ENCODE results near the gene ADPGK. TPM values are rescaled to one million over a fixed set of nuclear protein-coding genes. Genes with fewer than 3 reads are reported as not detected.

ADPGK gene
- total RNA-seq, 4 donors from 2014 or later: 13.4 to 23.2 (median 17.2) TPM

- H3K36me3 ChIP-seq: no peaks in the 10 kb centered on the region
- DNase-seq: no peak
- H3K4me1 ChIP-seq: peaks cover 0 to 10% of the 10 kb centered on the region in 2 donors
- intact Hi-C loops (cut with DNase I; ENCODE audit: low total_unique reads) (loop anchor here (1.0 to 10.0 kb wide), 5 partner anchors 39 to 474 kb away; no protein-coding TSS in a partner anchor), in situ Hi-C loops (cut with MboI; ENCODE audit: low sequenced_read_pairs in 4 of 4) (loop anchor here in 3 of 4 donors (5.0 to 25.0 kb wide), 4 partner anchors 279 to 439 kb away; no protein-coding TSS in a partner anchor)
- no peak overlapping the region for H3K4me3 ChIP-seq
- H3K27ac ChIP-seq: peak overlapping the region in 1 of 4 donors; percentile 74
- TF ChIP-seq CTCF (IDR thresholded peaks at IDR 0.05 in 4 of 5, conservative IDR thresholded peaks at IDR 0.05 in 1 of 5) (no peak), POLR2A (IDR thresholded peaks at IDR 0.05) (no peak)
- H3K27me3 ChIP-seq: no peaks in the 10 kb centered on the region
- no peaks in the 10 kb centered on the region for H3K9me3 ChIP-seq
- no peak for ATAC-seq
Measured at GRCh38 chr15:72797834-72798233, 14.3 kb upstream of the ADPGK start.

- Histone ChIP-seq H3K36me3 (no peaks in the 10 kb centered on the region), H3K9me3 (no peaks in the 10 kb centered on the region), H3K4me1 (peaks cover 0 to 10% of the 10 kb centered on the region in 2 donors), H3K4me3 (peak overlapping the region; percentile 57 to 64 (median 60)), H3K27me3 (no peaks in the 10 kb centered on the region), H3K27ac (peak overlapping the region; percentile 38 to 74 (median 61))
- DNase-seq (no peak), ATAC-seq (peak; percentile 19 to 24)
- TF ChIP-seq POLR2A (IDR thresholded peaks at IDR 0.05) (no peak), CTCF (IDR thresholded peaks at IDR 0.05 in 4 of 5, conservative IDR thresholded peaks at IDR 0.05 in 1 of 5) (no peak)
- in situ Hi-C loops (cut with MboI; ENCODE audit: low sequenced_read_pairs in 4 of 4) (loop anchor here in 3 of 4 donors (5.0 to 25.0 kb wide), 4 partner anchors 280 to 440 kb away; no protein-coding TSS in a partner anchor), intact Hi-C loops (cut with DNase I; ENCODE audit: low total_unique reads) (loop anchor here (1.0 to 10.0 kb wide), 5 partner anchors 40 to 475 kb away; no protein-coding TSS in a partner anchor)
Measured at GRCh38 chr15:72797338-72797689, 13.8 kb upstream of the ADPGK start.

GRCh38 chr15:72796515-72797337, 13.2 kb upstream of the ADPGK start:
- Histone ChIP-seq H3K9me3 (no peaks in the 10 kb centered on the region), H3K4me1 (peaks cover 0 to 10% of the 10 kb centered on the region in 2 donors), H3K36me3 (no peaks in the 10 kb centered on the region), H3K27ac (peak overlapping the region; percentile 38 to 74 (median 61)), H3K27me3 (no peaks in the 10 kb centered on the region), H3K4me3 (peak overlapping the region; percentile 57 to 64 (median 60))
- peak; percentile 90 to 93 for ATAC-seq
- TF ChIP-seq CTCF (IDR thresholded peaks at IDR 0.05 in 4 of 5, conservative IDR thresholded peaks at IDR 0.05 in 1 of 5) (peak; percentile 57 to 89 (median 86)), POLR2A (IDR thresholded peaks at IDR 0.05) (no peak)
- DNase-seq: peak in 1 of 2 donors; percentile 46
- intact Hi-C loops (cut with DNase I; ENCODE audit: low total_unique reads) (loop anchor here (1.0 to 10.0 kb wide), 6 partner anchors 41 to 476 kb away; no protein-coding TSS in a partner anchor), in situ Hi-C loops (cut with MboI; ENCODE audit: low sequenced_read_pairs in 4 of 4) (loop anchor here in 3 of 4 donors (5.0 to 25.0 kb wide), 4 partner anchors 281 to 441 kb away; no protein-coding TSS in a partner anchor)

- peak overlapping the region in 3 of 4 donors; percentile 57 to 64 (median 61) for H3K4me3 ChIP-seq
- in situ Hi-C loops (cut with MboI; ENCODE audit: low sequenced_read_pairs in 4 of 4) (loop anchor here in 3 of 4 donors (5.0 to 25.0 kb wide), 4 partner anchors 281 to 441 kb away; no protein-coding TSS in a partner anchor), intact Hi-C loops (cut with DNase I; ENCODE audit: low total_unique reads) (loop anchor here (1.0 to 10.0 kb wide), 5 partner anchors 41 to 476 kb away; no protein-coding TSS in a partner anchor)
- H3K4me1 ChIP-seq: peaks cover 0 to 10% of the 10 kb centered on the region in 2 donors
- DNase-seq (no peak), ATAC-seq (peak in 1 of 2 donors; percentile 6)
- H3K9me3 ChIP-seq: no peaks in the 10 kb centered on the region
- H3K27ac ChIP-seq: no peak overlapping the region
- no peaks in the 10 kb centered on the region for H3K27me3 ChIP-seq
- TF ChIP-seq CTCF (IDR thresholded peaks at IDR 0.05 in 4 of 5, conservative IDR thresholded peaks at IDR 0.05 in 1 of 5) (no peak), POLR2A (IDR thresholded peaks at IDR 0.05) (no peak)
- no peaks in the 10 kb centered on the region for H3K36me3 ChIP-seq
Measured at GRCh38 chr15:72796210-72796514, 12.6 kb upstream of the ADPGK start.
